Stimulated activated naive CD8-positive, alpha-beta T cell treated with anti-CD3 and anti-CD28 coated beads, Interleukin-15, Interleukin-2, amounts not matched to agents 100 U/mL and 50 U/mL, for 24 hours (primary cell): ENCODE data around the gene GPR37L1.
"Not testable (repeated sequence)": the region's sequence is repeated elsewhere in the genome, so short reads cannot be mapped to it uniquely, and the experiment has no call there.

Source experiments
- ATAC-seq: fragments of 150-1000 bp; cut with Tn5 transposase; one replicate; pipeline ENCODE4 v1.10.0; 2021
- DNase-seq: peaks from one replicate; pipeline ENCODE4 v3.0.0; 2021

The GPR37L1 gene

GRCh38 chr1:202134645-202135172 lies 12.0 kb downstream of the GPR37L1 start:
- DNase-seq (no peak), ATAC-seq (no peak)

GRCh38 chr1:202135221-202135721 lies 12.6 kb downstream of the GPR37L1 start:
- DNase-seq, result peak; percentile 50
- peak; percentile 72 for ATAC-seq

- ATAC-seq, result no peak
- DNase-seq, result no peak
Measured at GRCh38 chr1:202140833-202141232, 18.1 kb downstream of the GPR37L1 start.

- ATAC-seq, DNase-seq: not testable (repeated sequence)
Measured at GRCh38 chr1:202141468-202141867, 18.8 kb downstream of the GPR37L1 start.

GRCh38 chr1:202143011-202143767 lies 20.5 kb downstream of the GPR37L1 start:
- DNase-seq (peak; percentile 24), ATAC-seq (peak; percentile 4)

- peak; percentile 48 for DNase-seq
- ATAC-seq, result peak; percentile 13
Measured at GRCh38 chr1:202143768-202144401, 21.2 kb downstream of the GPR37L1 start.

- DNase-seq (peak; percentile 82), ATAC-seq (peak; percentile 64)
Measured at GRCh38 chr1:202144402-202145067, 21.8 kb downstream of the GPR37L1 start, which contains the start of gene ARL8A. TSS of gene ARL8A (minus strand) at chr1:202144737. CDS start at chr1:202144572, 165 bp downstream.

GRCh38 chr1:202145068-202145743 lies 22.5 kb downstream of the GPR37L1 start:
- peak; percentile 64 for ATAC-seq
- peak; percentile 69 for DNase-seq

- ATAC-seq, DNase-seq: not testable (repeated sequence)
Measured at GRCh38 chr1:202145744-202146140, 23.0 kb downstream of the GPR37L1 start.

- ATAC-seq, result no peak
- no peak for DNase-seq
Measured at GRCh38 chr1:202146279-202146678, 23.6 kb downstream of the GPR37L1 start.

GRCh38 chr1:202146993-202147392 lies 24.3 kb downstream of the GPR37L1 start:
- DNase-seq (no peak), ATAC-seq (no peak)

- ATAC-seq, result no peak
- no peak for DNase-seq
Measured at GRCh38 chr1:202148391-202148790, 25.7 kb downstream of the GPR37L1 start.

GRCh38 chr1:202149566-202149965 lies 26.8 kb downstream of the GPR37L1 start:
- ATAC-seq (no peak), DNase-seq (no peak)

GRCh38 chr1:202150187-202150586 lies 27.5 kb downstream of the GPR37L1 start:
- no peak for ATAC-seq

GRCh38 chr1:202150602-202151001 lies 27.9 kb downstream of the GPR37L1 start:
- ATAC-seq (no peak), DNase-seq (no peak)

More at GRCh38 chr1:202150187-202150586, 27.5 kb downstream of the GPR37L1 start:
- no peak for DNase-seq

- DNase-seq (no peak), ATAC-seq (no peak)
Measured at GRCh38 chr1:202151045-202151444, 28.3 kb downstream of the GPR37L1 start.

- DNase-seq (no peak), ATAC-seq (no peak)
Measured at GRCh38 chr1:202152399-202152798, 29.7 kb downstream of the GPR37L1 start.

- ATAC-seq, result no peak
- no peak for DNase-seq
Measured at GRCh38 chr1:202153284-202153683, 30.6 kb downstream of the GPR37L1 start.

- ATAC-seq, result no peak
- DNase-seq, result no peak
Measured at GRCh38 chr1:202154148-202154765, 31.5 kb downstream of the GPR37L1 start.

GRCh38 chr1:202154766-202155477 lies 32.2 kb downstream of the GPR37L1 start:
- ATAC-seq (no peak), DNase-seq (peak; percentile 55)
